Measurements from ENCODE around the gene PVALEF.
"Not testable (repeated sequence)": the region's sequence is repeated elsewhere in the genome, so short reads cannot be mapped to it uniquely, and the experiment has no call there.

PVALEF gene

DNA sequence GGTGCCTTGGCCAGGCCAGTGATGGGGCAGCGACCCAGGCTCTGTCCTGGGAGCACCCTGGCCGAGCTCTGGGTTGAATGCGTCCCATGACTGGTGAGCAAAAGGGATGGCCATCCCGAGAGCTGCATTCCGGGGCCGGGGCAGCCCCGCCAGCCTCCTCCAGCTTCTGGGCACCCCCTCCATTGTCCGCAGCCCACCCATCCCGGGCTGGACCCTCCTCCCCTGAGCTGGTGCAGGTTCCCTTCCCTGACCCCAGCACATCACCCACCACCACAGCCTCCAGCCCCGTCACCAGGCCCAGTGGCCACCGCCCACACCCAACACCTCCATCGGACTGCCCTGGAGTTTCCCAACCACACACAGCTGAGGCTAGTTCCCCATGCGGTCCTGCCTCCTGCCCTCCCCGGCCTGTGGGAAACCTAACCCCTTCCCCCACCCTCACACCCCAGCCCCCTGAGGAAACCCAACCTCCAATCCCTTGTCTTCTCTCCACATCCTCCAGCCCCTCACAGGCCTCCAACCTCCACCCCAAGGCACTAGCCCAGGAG lies 16.2 kb upstream of the PVALEF start:
- TF ChIP-seq, protein P1, sequence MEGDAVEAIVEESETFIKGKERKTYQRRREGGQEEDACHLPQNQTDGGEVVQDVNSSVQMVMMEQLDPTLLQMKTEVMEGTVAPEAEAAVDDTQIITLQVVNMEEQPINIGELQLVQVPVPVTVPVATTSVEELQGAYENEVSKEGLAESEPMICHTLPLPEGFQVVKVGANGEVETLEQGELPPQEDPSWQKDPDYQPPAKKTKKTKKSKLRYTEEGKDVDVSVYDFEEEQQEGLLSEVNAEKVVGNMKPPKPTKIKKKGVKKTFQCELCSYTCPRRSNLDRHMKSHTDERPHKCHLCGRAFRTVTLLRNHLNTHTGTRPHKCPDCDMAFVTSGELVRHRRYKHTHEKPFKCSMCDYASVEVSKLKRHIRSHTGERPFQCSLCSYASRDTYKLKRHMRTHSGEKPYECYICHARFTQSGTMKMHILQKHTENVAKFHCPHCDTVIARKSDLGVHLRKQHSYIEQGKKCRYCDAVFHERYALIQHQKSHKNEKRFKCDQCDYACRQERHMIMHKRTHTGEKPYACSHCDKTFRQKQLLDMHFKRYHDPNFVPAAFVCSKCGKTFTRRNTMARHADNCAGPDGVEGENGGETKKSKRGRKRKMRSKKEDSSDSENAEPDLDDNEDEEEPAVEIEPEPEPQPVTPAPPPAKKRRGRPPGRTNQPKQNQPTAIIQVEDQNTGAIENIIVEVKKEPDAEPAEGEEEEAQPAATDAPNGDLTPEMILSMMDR (conservative IDR thresholded peaks at IDR 0.05), result no peak
- H3K27ac ChIP-seq, result no peak overlapping the region

DNA sequence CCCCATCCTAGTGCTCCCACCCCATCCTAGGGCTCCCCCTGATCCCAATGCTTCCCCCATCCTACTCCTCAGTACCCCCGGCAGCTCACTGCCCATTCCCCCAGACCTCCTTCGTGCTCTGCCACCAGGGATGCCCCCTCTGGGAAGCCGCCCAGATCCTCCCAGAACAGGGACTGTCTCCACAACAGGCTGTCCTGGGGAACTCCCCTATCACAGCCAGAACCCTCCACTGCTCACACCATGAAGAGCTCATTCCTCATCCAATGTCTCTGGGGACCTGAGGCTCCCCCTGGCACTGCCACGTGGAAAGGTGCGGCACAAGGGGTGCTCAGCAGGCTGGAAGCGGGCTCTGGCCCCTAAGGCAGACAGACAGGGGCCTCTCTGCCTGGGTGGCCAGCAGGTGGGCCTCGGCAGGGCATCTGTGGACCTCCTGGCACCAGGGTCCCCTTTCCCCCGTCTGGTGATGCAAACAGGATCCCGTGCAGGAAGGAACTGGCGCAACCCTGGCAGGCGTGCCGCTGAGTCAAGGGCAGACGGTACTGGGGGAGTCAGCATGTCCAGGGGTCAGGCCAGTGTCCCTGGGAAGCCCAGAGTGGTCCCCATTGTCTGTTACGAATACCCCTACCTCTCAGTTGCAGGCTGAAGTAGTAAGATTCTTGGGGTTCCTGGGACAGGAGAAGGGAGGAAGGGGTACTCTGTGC lies 14.8 kb upstream of the PVALEF start:
- no peak overlapping the region for H3K27ac ChIP-seq
- TF ChIP-seq, protein P1 (conservative IDR thresholded peaks at IDR 0.05), result no peak

DNA sequence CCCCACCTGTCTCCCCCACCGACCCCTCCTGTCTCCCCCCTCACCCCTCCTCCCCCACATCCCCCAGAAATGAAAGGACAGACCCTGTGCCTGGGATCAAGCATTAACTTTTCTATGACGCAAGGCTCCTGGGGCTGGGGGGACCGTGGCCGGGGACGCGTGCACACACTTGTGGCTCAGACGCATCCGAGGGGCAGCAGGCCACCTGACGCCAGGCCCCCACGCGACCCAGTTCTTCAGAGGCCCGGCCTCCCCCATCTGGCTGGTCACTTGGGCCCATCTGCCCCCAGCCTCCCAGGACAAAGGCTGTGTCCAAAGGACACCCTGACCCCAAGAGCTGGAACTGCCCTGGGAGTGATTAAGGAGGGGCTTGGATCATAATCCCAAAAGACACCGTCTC lies 14.0 kb upstream of the PVALEF start:
- H3K27ac ChIP-seq, result no peak overlapping the region
- TF ChIP-seq, protein P1 (conservative IDR thresholded peaks at IDR 0.05), result no peak

DNA sequence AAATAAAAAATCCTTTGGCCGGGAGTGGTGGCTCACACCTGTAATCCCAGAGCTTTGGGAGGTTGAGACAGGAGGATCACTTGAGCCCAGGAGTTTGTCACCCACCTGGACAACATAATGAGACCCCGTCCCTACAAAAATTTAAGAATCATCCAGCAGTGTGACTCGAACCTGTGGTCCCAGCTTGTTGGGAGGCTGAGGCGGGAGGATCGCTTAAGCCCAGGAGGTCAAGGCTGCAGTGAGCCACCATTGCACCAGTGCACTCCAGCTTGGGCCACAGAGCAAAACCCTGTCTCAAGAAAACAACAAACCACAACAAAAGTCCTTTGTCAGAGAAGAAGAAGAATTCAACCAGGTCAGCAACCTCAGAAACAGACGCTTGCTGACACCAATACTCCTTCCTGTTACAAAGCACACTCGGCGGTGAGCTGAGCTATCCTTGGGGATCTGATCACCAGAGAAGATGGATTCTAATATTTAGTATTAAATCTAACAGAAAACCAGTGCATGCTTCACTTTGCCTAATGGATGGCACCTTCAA lies 12.9 kb upstream of the PVALEF start:
- H3K27ac ChIP-seq, result no peak overlapping the region
- TF ChIP-seq, protein P1 (conservative IDR thresholded peaks at IDR 0.05), result no peak

DNA sequence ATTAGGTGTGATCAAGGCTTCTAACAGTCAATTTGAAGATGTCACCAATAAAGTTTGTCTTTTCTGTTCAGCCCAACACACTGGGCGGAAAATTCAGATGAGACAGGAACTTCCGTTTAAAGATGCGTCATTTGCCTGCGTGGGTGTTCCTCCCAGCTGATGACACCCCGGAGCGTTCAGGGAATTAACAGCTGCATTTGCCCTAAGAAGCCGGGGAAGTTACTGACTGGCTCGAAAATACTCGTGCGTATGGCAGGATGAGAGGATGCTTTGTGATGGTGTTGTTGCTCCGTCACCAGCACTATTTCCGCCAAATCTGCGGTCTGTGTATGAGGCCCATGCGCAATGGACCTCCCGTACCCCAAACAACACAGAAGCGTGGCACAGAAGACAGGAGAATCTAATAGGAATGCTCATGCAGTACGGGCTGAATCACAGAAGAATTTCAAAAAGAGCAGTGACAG lies 11.9 kb upstream of the PVALEF start:
- TF ChIP-seq, protein P1 (conservative IDR thresholded peaks at IDR 0.05), result no peak
- no peak overlapping the region for H3K27ac ChIP-seq

DNA sequence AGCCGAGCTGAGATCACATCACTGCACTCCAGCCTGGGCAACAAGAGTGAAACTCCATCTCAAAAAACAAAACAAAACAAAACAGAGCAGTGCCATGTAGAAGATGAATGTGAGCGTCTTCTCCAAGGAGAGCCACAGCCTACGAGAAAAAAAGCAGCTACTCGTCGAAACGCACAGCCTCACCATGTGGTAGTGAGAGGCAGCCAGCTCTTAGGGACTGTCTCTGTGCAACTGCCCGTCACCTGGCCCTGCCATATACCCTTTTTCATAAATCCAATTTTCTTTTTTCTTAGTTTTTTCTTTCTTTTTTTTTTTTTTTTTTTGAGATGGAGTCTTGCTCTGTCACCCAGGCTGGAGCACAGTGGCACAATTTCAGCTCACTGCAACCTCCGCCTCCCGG lies 11.3 kb upstream of the PVALEF start:
- not testable (repeated sequence) for H3K27ac ChIP-seq

DNA sequence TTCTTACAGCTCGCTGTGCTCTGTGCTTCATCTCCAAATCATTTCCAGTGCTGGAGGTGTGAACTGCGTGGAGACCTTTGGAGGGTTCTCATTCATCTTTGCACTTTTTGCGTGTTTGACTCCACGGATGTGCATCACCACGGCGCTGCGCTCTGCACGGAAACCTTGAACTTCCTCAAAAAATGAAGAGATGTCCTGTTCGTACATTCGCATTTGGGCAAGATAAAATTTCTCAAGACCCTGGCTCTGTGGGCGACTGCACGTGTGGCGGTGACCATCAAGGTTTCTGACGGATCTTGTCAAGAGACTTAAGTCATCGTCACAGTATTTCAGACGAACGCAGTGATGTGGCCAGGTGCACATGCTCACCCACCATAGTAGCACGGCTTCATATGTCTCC lies 10.3 kb upstream of the PVALEF start:
- TF ChIP-seq, protein P1 (conservative IDR thresholded peaks at IDR 0.05), result no peak
- H3K27ac ChIP-seq, result no peak overlapping the region
